Osteoblast (primary cell): Measurements from ENCODE around the gene DIP2C. TPM values are rescaled to one million over a fixed set of nuclear protein-coding genes. Genes with fewer than 3 reads are reported as not detected.

ENCODE experiments used
- DNase-seq: peaks from one replicate; pipeline ENCODE4 v3.0.0; 2011; ENCODE audit warnings: low spot score, mixed read lengths; ENCODE audit not compliant: insufficient read length; ENCODE audit errors: missing footprints
- H2AFZ ChIP-seq: 2 replicates; pipeline ENCODE4 v1.6.0; 2011; ENCODE audit warnings: mild to moderate bottlenecking, low read length
- H3K27ac ChIP-seq: 2 replicates; pipeline ENCODE4 v1.5.1; 2011; ENCODE audit warnings: mild to moderate bottlenecking, low read depth, low read length, moderate library complexity
- H3K27me3 ChIP-seq: 2 replicates; pipeline ENCODE4 v1.6.0; 2012; ENCODE audit warnings: mild to moderate bottlenecking, control low read depth, inconsistent platforms, low read length, moderate library complexity; ENCODE audit not compliant: insufficient read depth
- H3K36me3 ChIP-seq: 2 replicates; pipeline ENCODE4 v1.5.1; 2011; ENCODE audit warnings: mild to moderate bottlenecking, low read length, control low read depth, moderate library complexity; ENCODE audit not compliant: insufficient read depth
- H3K4me1 ChIP-seq: 2 replicates; pipeline ENCODE4 v1.5.1; 2011; ENCODE audit warnings: mild to moderate bottlenecking, low read length, control low read depth, moderate library complexity; ENCODE audit not compliant: insufficient read depth
- H3K4me2 ChIP-seq: 2 replicates; pipeline ENCODE4 v1.6.0; 2011; ENCODE audit warnings: mild to moderate bottlenecking, low read length; ENCODE audit not compliant: insufficient read depth
- H3K4me3 ChIP-seq: fragments of 200-600 bp; sonication (generic); 3 replicates; pipeline ENCODE4 v1.5.1; 2012; ENCODE audit warnings: mild to moderate bottlenecking, low read length, inconsistent platforms; ENCODE audit not compliant: insufficient read depth
- H3K79me2 ChIP-seq: 2 replicates; pipeline ENCODE4 v1.6.0; 2012; ENCODE audit warnings: mild to moderate bottlenecking, low read length, control low read depth, inconsistent platforms; ENCODE audit not compliant: insufficient read depth
- H3K9me3 ChIP-seq: 2 replicates; pipeline ENCODE4 v1.5.1; 2011; ENCODE audit warnings: low read depth, low read length, control low read depth
- H4K20me1 ChIP-seq: 2 replicates; pipeline ENCODE4 v1.6.0; 2012; ENCODE audit warnings: mild to moderate bottlenecking, low read length, control low read depth; ENCODE audit not compliant: insufficient read depth
- total RNA-seq: library from RNA; depleted of rRNA; stranded (reverse); fragments of >200 nt; gene quantifications from 2 replicates; pipeline ENCODE4 v1.2.3, GENCODE V29; 2012
- TF ChIP-seq, protein P1 (sequence below): IDR thresholded peaks from 2 replicates; pipeline ENCODE4 v1.5.1; 2011; ENCODE audit warnings: mild to moderate bottlenecking, low read depth, low read length, moderate library complexity; ENCODE audit errors: extremely low read depth

The DIP2C gene
- total RNA-seq, 1 donor = 36.9 TPM

DNA sequence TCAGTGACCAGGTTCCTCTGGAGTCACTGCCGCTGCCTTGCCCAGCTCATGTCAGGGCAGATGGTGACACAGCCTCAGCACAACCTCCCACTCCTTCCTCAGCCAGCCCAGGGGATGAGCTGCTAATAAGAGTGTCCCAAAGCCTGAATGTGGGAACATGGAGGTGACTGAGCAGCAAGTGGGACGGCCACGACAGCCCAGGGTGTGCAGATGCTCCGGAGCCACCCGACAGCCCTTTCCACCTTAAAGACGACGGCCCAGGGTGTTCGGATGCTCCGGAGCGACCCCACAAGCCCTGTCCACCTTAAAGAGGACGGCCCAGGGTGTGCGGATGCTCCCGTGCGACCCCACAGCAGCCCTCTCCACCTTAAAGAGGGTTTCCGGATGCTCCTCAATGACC, 89.2 kb downstream of the DIP2C start:
- H3K4me2 ChIP-seq = peak overlapping the region; percentile 59

DNA sequence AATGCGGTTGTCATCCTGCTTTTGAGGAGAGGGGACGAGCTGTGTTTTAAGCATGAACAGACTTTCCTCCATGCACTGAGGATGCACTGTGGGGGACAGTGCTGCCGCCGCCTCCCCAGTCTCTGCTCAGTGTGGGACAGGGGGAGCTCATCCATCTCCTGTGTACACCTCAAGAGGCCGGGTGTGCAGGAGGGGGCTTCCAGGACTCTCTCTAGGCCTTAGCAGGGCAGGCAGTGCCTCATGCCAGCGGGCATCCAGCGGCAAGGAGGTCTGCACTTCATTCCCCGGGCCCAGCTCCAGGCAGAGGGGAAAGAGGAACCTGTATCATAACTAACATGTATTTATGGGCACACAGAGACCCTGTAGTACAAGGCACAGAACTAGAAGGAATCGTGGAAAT, 89.7 kb downstream of the DIP2C start:
- DNase-seq = peak; percentile 44
- peak overlapping the region; percentile 96 for H3K27ac ChIP-seq
- TF ChIP-seq, protein P1, sequence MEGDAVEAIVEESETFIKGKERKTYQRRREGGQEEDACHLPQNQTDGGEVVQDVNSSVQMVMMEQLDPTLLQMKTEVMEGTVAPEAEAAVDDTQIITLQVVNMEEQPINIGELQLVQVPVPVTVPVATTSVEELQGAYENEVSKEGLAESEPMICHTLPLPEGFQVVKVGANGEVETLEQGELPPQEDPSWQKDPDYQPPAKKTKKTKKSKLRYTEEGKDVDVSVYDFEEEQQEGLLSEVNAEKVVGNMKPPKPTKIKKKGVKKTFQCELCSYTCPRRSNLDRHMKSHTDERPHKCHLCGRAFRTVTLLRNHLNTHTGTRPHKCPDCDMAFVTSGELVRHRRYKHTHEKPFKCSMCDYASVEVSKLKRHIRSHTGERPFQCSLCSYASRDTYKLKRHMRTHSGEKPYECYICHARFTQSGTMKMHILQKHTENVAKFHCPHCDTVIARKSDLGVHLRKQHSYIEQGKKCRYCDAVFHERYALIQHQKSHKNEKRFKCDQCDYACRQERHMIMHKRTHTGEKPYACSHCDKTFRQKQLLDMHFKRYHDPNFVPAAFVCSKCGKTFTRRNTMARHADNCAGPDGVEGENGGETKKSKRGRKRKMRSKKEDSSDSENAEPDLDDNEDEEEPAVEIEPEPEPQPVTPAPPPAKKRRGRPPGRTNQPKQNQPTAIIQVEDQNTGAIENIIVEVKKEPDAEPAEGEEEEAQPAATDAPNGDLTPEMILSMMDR = no peak
- peak overlapping the region; percentile 59 for H3K4me2 ChIP-seq
- H3K27me3 ChIP-seq = no peaks in the 10 kb centered on the region
- no peaks in the 10 kb centered on the region for H4K20me1 ChIP-seq
- H3K9me3 ChIP-seq = no peaks in the 10 kb centered on the region
- peaks cover 3% of the 10 kb centered on the region for H3K36me3 ChIP-seq
- no peak overlapping the region for H3K4me3 ChIP-seq
- no peak overlapping the region for H2AFZ ChIP-seq
- peaks cover 52% of the 10 kb centered on the region for H3K4me1 ChIP-seq
- peaks cover 91% of the 10 kb centered on the region for H3K79me2 ChIP-seq

More for the DNA sequence above, 89.2 kb downstream of the DIP2C start:
- no peak overlapping the region for H2AFZ ChIP-seq
- H3K79me2 ChIP-seq = peaks cover 91% of the 10 kb centered on the region
- H3K4me3 ChIP-seq = no peak overlapping the region
- no peaks in the 10 kb centered on the region for H3K36me3 ChIP-seq
- H3K4me1 ChIP-seq = peaks cover 52% of the 10 kb centered on the region
- peak; percentile 77 for DNase-seq
- peak overlapping the region; percentile 96 for H3K27ac ChIP-seq
- TF ChIP-seq, protein P1 = no peak
- H3K9me3 ChIP-seq = no peaks in the 10 kb centered on the region
- no peaks in the 10 kb centered on the region for H4K20me1 ChIP-seq
- H3K27me3 ChIP-seq = no peaks in the 10 kb centered on the region

DNA sequence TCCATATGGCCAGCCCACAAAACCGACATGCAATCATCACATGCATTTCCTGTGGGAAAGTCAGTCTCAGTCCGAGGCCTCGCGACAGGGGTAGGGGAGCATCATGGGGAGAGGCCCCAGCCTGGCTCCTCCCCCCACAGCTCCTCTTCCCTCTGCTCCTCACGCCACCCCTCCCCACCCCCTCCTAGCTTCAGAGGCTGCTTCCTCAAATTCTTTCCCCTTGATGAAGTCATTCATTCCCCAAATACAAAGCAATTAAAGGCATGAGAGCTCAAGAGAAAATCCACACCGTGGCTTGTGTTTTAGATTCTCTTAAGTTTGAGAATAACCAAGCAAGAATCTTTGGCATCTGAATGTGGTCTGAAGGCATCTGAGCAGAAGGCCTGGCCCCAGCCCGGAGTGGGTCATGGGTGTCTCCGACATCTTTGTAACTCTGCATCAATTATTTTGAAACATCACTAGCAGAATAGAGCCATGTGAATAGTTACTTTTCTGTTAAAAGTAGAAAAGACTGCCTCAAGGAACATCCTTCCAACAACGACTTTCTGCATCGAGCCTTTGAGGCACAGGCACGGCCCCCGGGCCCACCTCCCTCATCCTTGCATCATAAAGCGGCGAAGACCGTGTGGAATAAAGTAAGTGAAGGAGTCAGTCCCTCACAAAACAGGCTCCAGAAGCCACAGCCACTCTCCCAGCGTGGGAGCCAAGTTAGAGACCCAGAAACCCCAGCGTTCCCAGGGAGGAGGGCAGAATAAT, 90.9 kb downstream of the DIP2C start:
- peak overlapping the region; percentile 29 for H2AFZ ChIP-seq
- H3K27ac ChIP-seq = peak overlapping the region; percentile 96
- H3K4me1 ChIP-seq = peaks cover 52% of the 10 kb centered on the region
- DNase-seq = peak; percentile 99
- no peaks in the 10 kb centered on the region for H3K27me3 ChIP-seq
- no peaks in the 10 kb centered on the region for H4K20me1 ChIP-seq
- peak overlapping the region; percentile 47 for H3K4me3 ChIP-seq
- H3K9me3 ChIP-seq = no peaks in the 10 kb centered on the region
- TF ChIP-seq, protein P1 = no peak
- H3K36me3 ChIP-seq = peaks cover 6% of the 10 kb centered on the region
- peak overlapping the region; percentile 74 for H3K4me2 ChIP-seq
- H3K79me2 ChIP-seq = peaks cover 91% of the 10 kb centered on the region

- TF ChIP-seq, protein P1 = no peak
- H2AFZ ChIP-seq = peak overlapping the region; percentile 6
- DNase-seq = peak; percentile 73
- H3K36me3 ChIP-seq = peaks cover 6% of the 10 kb centered on the region
- peaks cover 92% of the 10 kb centered on the region for H3K79me2 ChIP-seq
- no peaks in the 10 kb centered on the region for H3K27me3 ChIP-seq
- peak overlapping the region; percentile 96 for H3K27ac ChIP-seq
- H4K20me1 ChIP-seq = no peaks in the 10 kb centered on the region
- H3K4me2 ChIP-seq = peak overlapping the region; percentile 74
- no peak overlapping the region for H3K4me3 ChIP-seq
- peaks cover 52% of the 10 kb centered on the region for H3K4me1 ChIP-seq
- H3K9me3 ChIP-seq = no peaks in the 10 kb centered on the region
Observed at GRCh38 chr10:597976-598375, 91.5 kb downstream of the DIP2C start.
